GM21529 (cell line): ENCODE results near the gene ZNF385B.
"Not testable (repeated sequence)": the region's sequence is repeated elsewhere in the genome, so short reads cannot be mapped to it uniquely, and the experiment has no call there.

ENCODE experiments used
- ATAC-seq: cut with Tn5 transposase; IDR thresholded peaks from one replicate; pipeline ENCODE4 v1.9.1; 2021; ENCODE audit not compliant: unreplicated experiment

ZNF385B gene

DNA sequence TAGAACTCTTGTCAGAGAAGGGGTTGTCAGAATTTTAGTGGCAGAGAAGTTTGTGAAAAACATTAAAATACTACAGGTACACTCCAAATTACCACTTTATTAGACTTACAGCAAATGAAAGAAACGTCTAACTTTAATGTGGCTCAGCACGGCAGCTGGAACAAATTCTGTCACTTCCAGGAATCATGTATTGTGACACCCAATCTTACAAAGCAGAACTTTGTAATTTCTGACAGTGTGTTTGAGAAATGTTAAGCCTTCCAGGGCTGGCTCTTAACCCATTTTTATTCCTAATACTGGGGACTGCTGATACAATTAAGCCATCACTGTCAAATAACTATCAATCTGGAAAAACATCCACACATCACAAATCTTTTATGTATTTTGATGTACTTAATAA lies 216.4 kb downstream of the ZNF385B start:
- no peak for ATAC-seq

DNA sequence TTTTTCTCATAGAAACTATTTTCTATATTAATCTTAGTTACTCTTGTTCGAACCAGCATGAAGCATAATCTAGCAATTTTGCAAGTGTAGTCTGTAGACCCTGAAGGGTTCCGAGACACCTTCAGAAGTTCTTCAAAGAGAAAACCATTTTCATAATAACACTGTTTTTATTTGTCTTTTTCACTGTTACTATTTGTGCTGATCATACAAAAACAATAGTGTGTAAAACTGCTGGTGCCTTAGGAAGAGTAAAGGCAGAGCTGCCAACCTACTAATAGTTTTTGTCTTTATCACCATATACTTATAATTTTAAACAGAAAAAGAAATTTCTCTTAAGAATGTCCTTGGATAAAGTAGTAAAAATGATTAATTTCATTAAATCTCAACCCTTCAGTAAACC lies 218.9 kb downstream of the ZNF385B start:
- ATAC-seq, result no peak

DNA sequence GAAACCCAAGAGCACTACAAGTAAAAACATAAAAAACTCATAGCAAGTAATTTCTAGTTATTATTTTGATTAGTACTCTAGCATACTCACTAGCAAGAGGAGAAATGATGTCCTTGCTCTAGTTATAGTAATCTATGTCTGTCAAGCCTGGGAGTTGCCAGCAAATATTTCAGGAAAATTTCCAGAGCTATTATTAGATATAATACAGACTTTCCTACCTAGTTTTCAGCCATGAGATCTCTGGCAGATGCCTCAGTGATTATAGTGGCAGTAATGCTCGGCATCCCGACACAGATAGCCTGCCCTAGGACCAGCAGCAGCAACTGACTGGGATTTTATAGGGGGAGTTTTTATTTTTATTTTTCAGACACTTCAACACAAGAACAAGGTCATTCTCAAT lies 224.4 kb downstream of the ZNF385B start:
- ATAC-seq, result no peak

GRCh38 chr2:179636100-179636980 lies 225.1 kb downstream of the ZNF385B start:
- no peak for ATAC-seq

DNA sequence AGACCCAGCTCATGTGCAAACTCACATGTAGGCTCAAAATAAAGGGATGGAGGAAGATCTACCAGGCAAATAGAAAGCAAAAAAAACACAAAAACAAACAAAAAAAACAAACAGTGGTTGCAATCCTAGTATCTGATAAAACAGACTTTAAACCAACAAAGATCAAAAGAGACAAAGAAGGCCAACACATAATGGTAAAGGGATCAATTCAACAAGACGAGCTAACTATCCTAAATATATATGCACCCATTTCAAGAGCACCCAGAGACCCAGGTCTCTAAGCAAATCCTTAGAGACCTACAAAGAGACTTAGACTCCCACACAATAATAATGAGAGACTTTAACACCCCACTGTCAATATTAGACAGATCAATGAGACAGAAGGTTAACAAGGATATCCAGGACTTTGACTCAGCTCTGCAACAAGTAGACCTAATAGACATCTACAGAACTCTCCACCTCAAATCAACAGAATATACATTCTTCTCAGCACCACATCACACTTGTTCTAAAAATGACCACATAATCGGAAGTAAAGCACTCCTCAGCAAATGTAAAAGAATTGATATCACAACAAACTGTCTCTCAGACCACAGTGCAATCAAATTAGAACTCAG lies 229.5 kb downstream of the ZNF385B start:
- ATAC-seq, result not testable (repeated sequence)

GRCh38 chr2:179629776-179630175 lies 231.6 kb downstream of the ZNF385B start:
- not testable (repeated sequence) for ATAC-seq

- ATAC-seq, result no peak
These were observed 235.2 kb downstream of the ZNF385B start for GRCh38 chr2:179626261-179626660.

- ATAC-seq, result no peak
These were observed 238.6 kb downstream of the ZNF385B start for GRCh38 chr2:179622635-179623300.

- no peak for ATAC-seq
These were observed 239.3 kb downstream of the ZNF385B start for GRCh38 chr2:179622112-179622511.

- no peak for ATAC-seq
These were observed 241.4 kb downstream of the ZNF385B start for GRCh38 chr2:179619947-179620467.

GRCh38 chr2:179614121-179614520 lies 247.3 kb downstream of the ZNF385B start:
- no peak for ATAC-seq

DNA sequence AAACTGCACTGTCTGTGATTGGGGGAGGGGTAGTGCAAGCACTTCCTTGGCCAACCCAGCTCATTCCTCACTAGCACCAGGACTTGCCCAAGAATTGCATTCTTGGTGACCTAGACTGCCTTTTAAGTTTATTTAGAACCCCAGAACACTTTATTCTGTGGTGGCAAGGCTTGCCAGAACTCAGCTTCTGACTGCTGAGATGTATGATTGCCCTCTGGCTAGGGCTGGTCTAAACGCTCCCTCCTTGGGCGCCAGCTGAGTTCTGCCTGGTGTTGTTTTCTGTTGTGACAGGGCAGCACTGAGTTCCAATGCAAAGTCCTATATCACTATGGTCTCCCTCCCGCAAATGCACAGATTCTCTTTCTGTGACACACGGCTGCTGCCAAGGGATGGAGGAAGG lies 247.7 kb downstream of the ZNF385B start:
- no peak for ATAC-seq

DNA sequence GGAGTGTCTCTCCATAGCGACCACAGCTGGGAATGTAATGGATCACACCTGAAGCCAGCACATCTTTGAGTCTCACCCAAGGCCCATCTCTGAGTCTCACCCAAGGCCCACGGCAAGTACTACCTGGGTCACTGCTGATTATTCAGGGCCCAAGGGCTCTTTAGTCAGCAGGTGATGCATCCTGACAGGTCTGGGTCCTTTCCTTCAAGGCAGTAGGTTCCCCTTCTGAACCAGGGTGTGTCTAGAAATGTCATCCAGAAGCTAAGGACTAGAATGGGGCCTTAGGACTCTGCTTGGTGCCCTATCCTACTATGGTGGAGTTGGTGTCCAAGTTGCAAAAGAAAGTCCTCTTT lies 248.1 kb downstream of the ZNF385B start:
- no peak for ATAC-seq

DNA sequence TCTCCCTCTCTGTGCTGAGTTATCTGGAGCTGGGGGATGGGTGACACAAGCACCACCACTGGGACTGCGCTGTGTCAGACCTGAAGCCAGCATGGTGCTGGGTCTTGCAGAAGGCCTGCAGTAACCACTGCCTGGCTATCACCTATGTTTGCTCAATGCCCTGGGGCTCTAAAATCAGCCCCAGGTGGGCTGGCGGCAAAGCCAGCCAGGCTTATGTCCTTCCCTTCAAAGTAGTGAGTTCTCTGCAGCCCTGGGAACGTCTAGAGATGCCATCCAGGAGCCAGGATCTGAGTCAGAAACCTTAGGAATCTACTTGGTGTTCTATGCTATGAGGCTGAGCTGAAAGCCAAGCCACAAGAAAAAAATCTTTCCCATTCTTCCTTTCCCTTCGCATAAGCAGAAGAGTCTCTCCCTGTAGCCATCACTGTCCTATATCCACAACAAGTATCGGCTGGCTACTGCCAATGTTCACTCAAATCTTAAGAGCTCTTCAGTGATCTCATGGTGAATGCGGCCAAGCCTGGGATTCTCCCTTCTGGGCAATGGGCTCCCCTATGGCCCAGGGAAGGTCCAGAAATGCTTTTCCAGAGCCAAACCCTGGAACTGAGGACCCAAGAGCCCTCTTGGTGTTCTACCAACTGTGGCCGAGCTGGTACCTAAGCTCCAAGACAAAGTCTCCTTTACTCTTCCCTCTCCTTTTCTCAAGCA lies 248.7 kb downstream of the ZNF385B start:
- no peak for ATAC-seq

DNA sequence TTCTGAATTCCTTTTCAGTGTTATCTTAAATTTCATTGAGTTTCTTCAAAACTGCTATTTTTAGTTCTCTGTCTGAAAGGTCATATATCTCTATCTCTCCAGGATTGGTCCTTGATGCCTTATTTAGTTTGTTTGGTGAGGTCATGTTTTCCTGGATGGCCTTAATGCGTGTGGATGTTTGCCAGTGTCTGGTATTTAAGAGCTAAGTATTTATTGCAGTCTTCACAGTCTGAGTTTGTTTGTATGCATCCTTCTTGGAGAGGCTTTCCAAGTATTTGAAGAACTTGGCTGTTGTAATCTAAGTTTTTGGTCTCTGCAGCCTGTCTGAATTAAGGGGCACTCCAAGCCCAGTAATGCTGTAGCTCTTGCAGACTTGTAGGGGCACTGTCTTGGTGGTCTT lies 249.3 kb downstream of the ZNF385B start:
- ATAC-seq, result no peak

DNA sequence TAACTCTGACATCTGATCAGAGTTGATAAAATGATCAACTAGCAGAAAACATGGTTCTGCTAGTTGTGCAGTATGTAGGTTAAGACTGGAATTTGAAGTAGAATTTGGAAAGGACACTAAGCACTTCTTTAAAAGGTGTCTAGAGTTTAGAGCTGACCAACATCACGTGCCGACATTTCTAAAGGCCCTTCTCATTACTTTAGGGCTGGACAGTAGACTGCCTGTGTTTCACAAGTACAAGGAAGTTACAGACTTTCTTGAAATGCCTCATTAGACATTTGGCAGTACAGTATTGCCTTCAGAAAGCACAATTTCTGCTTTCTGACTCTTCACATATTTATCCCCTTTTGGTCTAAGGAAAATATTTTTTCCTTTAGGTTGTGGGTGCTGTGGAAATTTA lies 255.3 kb downstream of the ZNF385B start:
- no peak for ATAC-seq

DNA sequence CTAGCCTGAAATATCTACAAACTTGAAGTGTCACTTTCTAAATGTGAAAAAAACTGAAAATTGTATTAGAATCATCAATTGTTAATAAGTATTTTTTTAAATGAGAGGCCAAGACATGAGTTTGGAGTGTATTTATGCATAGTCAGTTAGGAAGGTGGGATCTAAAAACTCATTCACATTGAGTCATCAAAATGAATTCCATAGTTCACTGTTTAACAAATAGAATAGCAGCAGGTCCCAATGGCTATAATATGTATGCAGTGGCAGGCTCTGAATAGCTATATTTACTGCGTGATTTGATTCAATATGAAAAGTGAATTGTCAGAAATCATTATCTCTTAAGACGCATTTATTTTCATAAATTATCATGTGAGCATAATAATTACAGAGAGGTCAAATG lies 256.1 kb downstream of the ZNF385B start:
- no peak for ATAC-seq

DNA sequence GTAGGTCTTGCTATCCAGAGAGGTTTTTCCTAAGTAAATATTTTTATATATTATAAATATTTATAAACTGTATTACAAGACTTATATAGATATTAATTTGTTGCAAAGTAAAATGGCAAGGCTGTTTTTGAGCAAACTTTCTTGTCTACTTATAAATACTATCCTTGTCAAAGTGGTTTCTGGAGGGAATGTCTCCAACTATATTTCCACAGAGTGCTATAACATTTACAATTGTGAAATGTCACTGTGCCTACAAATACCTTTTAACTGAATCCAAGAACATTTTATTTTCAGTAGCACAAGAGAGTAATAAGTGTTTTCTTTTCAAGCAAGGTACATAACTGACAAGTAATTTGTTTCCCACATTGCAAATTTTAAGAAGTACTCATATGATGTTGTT lies 256.8 kb downstream of the ZNF385B start:
- no peak for ATAC-seq

DNA sequence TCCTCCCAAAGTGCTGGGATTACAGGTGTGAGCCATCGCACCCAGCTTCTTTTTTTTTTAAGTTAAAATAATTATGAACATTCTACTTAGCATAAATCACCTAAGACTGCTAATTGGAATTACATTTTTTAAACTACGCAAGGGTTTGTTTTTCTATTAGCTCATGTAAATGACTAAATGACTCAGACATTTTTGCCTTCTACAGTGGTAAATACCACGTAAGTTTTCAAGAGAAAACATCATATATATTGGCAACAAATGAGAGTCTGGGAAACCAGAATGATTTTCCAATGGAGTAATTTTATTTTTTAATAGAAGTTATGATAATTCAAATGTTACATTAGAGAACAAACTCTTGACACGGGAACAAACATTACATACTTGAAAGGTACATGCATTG lies 259.0 kb downstream of the ZNF385B start:
- ATAC-seq, result no peak

GRCh38 chr2:179596018-179596417 lies 265.4 kb downstream of the ZNF385B start:
- ATAC-seq, result no peak

- no peak for ATAC-seq
These were observed 266.1 kb downstream of the ZNF385B start for GRCh38 chr2:179595284-179595683.
